Epidermal melanocyte (primary cell): ENCODE measurements around the gene PPM1A.
"Not testable (repeated sequence)": the region's sequence is repeated elsewhere in the genome, so short reads cannot be mapped to it uniquely, and the experiment has no call there.

ENCODE experiments used
- DNase-seq: peaks from one replicate; pipeline ENCODE4 v3.0.0; 2011; ENCODE audit warnings: low spot score; ENCODE audit not compliant: insufficient read length

Gene PPM1A

DNA sequence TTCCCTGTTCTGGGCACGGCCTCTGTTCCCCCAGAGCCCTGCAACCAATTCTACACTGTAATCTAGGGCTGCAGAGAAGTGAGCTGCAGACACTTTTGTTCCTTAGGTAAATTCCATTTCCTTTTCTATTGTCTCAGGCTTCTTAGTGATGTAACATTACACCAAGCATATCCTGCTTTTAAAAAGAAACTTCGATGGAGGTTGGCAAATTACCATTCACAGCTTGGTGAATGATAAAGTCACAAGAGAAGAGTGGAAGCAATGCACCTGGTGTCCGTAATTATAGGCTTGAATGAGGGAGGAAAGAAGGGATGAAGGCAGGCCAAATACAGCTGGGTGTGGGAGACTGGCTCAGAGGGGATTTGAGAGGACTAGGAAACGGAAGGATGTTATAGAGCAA, 68.6 kb downstream of the PPM1A start:
- no peak for DNase-seq

DNA sequence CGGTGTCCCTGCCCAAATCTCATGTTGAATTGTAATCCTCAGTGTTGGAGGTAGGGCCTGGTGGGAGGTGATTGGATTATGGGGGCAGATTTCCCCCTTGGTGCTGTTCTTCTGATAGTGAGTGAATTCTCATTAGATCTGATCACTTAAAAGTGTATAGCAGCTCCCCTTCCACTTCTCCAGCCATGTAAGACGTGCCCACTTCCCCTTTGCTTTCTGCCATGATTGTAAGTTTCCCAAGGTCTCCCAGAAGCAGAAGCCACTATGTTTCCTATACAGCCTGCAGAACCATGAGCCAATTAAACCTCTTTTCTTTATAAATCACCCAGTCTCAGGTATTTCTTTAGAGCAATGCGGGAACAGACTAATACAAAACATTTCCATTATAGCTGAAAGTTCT, 71.8 kb downstream of the PPM1A start:
- not testable (repeated sequence) for DNase-seq

DNA sequence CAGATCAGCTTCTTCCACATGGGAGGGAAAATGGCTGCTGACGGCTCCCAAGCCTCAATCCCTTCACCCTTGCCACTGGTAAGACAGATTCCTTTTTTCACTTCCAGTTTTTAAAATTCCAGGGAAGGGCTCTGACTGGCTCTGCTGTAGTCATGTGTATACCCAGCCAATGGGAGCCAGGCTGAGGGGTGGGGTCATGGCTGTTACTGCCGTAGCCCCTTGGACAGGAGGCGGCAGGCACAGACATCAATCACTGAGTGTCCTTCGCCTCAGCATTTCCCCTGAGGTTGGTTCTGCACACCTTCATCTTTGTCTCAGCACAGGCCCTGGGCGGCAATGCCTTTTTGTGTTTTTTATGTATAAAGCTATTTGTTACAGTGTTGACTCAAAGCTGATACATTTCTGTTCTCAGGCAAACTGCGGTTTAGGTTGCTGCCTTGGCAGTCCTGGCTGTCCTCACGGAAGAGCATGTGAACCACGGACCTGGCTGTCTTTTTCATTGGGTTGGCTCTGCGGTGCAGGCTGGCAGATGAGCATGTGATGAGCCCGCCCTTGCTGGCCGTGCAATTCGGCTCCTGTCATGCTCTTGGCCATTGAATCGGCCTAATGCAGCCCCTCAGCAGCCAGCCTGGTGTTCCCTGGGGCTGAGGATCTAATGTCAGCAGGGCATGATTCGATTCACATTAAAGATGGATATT, 74.3 kb downstream of the PPM1A start:
- no peak for DNase-seq

DNA sequence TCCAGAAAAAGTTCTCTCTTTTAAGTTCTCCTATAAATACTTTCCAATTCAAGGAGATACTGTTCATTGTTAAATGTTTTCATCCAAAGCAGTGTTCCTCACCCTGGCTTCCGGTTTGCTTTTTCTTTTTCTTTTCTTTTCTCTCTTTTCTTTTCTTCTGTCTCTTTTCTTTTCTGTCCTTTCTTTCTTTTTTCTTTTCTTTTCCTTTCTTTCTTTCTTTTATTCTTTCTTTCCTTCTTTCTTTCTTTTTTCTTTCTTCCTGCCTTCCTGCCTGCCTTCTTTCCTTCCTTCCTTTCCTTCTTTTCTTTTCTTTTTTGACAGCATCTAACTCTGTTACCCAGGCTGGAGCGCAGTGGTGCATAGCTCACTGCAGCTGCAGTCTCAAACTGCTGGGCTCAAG, 75.8 kb downstream of the PPM1A start:
- DNase-seq = no peak

DNA sequence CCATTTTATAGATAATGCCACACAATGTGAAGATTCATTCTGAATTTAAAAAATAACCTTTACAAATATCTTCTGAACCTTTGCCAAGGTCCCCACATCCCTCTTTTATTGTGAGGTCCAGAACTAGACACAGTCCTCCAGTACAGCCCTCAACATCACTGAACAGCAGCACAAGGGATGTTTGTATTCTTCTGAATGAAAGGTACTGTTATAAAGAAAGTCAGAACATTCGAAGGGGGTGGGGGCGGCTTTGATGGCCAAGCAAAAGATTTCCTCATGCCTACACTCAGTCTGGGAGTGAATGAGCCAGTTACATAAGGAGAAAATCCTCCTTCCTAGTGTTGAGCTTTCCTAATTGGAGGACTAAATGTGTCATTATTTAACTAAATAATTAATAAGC, 77.3 kb downstream of the PPM1A start:
- DNase-seq = peak; percentile 32

DNA sequence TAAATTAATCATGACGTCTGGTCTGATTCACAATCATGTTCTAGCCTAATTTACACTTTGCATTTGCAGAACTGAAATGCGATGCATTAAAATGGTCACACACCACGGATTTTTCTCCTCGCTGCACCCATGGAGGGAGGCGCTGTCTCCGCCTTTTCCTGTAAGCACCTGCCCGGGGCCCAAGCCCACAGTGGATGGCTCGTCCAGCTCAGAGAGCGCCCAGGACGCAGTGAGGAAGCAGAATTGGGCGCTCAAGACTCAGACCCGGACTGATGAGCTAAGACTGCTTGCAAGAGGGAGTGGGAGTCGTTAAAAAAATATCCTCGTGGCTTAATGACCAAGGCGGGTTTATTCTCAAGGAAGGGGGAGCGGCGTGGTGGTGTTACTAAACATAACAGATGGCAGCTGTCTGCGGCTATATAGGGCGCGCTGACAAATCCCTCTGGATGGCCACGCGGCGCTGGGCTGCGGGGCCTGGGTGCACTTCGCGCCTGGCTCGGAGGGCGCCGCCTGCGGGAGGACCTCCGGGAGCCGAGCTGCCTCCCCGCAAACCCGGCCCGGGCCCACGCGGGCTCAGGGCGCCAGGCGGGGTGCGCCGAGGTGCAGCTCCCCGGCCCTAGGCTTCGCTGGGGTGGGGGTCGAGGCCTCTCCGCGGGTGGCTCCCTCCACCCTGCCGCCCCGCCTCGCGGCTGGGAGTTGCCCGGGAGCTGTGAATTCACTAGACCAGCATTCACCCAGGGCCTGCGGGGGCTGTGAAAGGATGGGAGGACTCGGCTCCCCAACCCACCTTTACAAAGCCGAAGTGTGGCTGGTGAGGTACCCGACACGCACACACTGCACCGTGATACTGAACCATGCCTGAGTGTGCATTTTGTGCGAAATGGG, 78.7 kb downstream of the PPM1A start:
- DNase-seq = no peak

DNA sequence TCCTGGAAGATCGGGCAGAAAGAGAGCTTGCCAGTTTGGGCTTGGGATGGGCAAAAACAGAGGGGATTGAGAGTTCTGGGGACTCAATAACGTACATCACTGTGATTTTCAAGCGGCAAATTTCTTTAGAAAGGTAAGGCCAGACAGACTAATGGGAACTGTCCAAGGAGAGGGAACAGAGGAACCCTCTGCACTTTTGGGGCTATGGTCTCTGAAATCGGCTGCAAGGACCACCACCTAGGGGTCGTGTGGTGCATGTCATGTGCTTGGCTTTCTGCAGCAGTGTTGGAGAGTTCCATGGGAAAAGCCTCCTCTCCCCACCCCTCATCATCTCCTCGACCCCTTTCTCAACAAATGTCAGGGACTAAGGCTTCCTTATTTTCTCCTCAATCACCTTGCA, 79.6 kb downstream of the PPM1A start:
- no peak for DNase-seq

DNA sequence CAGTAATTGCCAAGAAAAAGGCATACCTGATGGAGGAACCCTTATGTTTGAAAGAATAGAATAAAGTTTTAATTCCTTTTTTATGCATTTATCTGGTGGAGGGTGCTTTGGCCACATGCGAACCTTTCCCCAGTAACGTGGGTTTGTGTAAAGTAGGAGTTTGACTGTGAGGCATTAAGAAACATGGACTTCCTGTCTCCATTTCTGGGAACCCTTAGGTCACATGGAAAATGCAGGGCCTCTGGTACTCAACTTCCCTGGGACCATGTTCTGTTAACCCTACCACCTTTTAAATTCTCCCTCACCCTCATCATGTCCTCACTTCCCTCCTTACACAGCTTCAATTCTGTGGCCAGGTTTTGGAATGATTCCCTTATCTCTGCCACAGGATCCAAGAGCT, 80.3 kb downstream of the PPM1A start:
- DNase-seq = no peak

DNA sequence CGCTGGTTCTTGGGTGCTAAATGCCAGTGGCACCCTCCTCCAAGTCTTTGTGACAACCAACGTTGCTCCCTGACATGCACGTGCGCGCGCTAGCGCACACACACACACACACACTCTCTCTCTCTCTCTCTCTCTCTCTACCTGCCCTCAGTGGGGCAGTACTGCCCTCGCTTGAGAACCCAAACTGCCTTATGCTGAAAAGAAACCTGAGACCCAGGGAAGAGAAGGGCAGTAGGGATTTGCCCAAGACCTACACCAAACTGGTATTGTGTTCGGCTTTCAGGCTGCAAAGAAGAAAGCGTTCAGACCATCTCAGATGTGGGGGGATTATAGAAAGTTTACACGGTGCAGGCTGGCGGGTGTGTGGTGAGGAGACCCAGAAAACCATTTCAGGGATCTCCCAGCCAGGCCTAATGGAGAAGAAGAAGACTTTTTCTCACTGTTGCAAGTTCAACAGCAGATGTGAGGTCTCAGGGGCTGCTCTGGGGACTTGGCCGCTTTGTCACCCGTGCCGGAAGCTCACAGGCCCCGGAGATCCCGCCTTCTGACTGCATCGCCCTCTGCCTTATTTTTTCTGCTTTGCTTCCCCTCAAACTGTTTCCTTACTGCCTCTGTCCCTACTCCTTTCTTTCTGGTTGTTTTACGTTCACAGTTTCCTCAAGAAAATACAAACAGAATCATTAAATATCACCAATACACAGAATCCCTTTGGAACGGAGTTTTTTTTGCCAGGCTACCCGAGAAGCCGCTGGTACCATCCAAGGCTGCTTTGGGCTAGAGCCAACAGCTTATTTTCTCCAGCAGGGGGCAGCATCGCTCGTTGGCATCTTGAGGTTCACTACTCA, 82.4 kb downstream of the PPM1A start:
- DNase-seq = no peak

DNA sequence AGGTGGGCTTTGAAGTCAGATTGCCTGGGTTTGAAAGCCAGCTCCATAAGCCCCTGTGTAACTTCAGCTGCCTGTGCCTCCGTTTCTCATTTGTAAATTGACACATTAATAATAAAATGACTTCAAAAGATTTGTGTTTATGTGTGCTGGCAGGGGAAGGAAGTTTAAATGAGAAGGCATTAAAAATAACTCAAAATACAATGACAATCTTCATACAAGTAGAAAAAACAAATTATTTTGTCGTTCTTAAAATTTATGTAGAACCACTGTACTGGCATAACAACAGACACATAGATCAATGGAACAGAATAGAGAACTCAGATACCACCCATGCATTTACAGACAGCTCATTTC, 83.0 kb downstream of the PPM1A start:
- no peak for DNase-seq

DNA sequence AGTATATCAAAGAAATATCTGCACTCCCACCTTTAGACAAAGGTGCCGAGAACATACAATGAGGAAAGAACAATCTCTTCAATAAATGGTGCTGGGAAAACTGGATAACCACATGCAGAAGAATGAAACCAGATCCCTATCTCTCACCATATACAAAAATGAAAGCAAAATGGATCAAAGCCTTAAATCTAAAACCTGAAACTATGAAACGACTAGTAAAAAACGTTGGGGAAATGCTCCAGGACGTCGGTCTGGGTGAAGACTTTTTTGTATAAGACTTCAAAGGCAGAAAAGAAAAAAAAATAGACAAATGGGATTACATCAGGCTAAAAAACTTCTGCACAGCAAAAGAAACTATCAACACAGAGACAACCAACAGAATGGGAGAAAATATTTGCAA, 83.8 kb downstream of the PPM1A start:
- no peak for DNase-seq

DNA sequence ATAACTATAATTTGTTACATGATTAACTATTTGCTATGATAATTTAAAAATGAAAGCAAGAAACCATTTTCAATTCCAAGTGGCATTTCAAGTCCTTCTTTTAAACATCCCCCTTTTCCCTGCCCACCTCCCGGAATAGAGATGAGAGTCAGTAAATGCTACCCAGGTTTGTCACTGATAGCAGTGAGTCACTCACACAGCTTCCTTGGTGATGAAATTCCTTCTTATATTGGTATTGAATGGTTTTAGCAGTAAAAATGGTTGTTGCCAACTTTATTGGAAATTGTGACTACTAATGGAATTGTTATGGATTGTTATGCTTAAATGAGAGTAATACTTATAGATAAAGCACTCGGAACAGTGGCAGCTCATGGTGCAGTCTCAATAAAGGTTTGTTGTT, 90.5 kb downstream of the PPM1A start:
- DNase-seq = no peak

DNA sequence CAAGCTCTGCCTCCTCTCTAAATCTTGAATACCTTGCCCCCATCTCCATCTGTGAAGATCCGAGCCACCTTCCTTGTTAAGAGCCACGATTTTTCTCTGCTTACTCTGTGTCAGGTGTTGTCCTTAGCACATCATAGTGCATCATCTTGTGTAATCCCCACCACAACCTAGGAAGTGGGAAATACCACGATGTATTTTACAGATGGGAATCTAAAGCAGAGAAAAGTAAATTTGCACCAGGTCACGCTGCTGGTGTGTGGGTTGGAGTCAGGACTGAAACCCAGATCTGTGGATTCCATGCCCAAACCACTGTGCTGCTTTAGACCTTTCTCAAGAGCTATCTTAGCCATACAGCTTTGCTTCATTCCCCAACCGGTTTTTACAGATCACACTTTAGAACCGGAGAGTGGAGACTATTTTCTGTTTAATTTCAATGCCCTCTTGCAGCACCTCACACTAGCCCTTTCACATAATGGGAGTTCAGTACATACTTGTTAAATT, 94.6 kb downstream of the PPM1A start:
- no peak for DNase-seq

DNA sequence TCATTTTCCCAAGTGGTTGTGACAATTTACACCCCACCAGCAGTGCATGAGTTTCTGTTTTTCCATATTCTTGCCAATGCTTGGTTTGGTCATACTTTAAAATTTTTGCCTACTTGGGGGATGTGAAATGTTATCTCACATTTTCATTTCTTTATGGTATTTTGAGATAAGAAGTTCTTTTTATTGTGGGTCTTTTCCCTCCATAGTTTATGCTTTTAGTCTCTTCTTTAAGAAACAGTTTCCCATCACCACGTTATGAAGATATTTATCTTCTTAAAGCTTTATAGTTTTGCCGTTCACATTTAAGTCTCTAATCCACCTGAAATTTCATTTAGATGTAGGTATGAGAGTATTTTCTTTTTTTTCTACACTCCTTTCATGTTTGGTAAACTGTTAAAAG, 95.7 kb downstream of the PPM1A start:
- no peak for DNase-seq

DNA sequence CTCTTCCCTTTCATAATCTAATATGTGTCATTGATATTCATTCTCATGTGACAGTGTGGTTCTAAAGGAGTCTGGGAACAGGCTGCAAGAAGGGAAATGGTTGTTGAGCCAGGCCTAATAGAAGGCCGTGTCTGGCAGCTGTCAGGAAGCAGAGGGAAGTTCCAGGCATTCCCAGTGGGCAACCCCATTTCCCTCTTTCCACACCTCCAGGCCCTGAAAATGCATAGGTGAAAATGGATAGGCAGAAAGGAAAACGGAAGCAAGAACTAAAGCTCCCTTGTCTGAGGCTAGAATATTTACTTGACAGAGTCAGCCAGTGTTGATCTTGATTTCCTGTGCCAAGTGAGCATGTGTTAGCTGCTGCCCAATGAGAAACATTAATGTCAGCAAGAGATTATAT, 97.7 kb downstream of the PPM1A start:
- DNase-seq = no peak

DNA sequence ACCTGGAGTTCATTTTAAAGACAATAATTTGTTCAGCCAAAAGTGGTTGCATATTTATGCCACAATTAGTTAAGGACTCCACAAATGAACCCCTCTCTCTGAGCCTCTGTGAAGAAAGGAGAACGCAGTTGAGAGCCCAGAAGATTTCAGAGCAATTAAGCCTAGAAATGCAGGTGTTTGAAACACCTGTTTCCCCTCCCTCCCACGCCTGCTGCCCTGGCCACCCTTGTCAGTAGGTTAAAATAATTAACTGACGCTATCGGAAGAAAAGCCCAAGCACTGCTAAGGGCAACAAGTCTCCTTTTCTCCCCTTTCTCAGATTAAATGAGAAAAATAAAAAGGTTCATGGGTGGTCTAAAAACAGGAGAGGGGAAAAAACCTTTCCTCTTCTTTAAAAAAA, 99.2 kb downstream of the PPM1A start:
- DNase-seq = no peak
